Mesenchymal stem cell (in vitro differentiated cells and primary cell): ENCODE measurements around the gene PALLD.

ENCODE experiments used
- DNase-seq: peaks from one replicate; pipeline ENCODE4 v3.0.0-alpha.2; 2013
- H2AFZ ChIP-seq: one replicate; pipeline ENCODE4 v1.6.1; 2013; ENCODE audit warnings: low read depth, mild to moderate bottlenecking, control low read depth, inconsistent platforms, low read length, moderate library complexity
- H2AK5ac ChIP-seq: 2 replicates; pipeline ENCODE4 v1.6.1; 2013; ENCODE audit warnings: low read length, moderate library complexity, mild to moderate bottlenecking, inconsistent platforms; ENCODE audit not compliant: severe bottlenecking
- H2BK120ac ChIP-seq: one replicate; pipeline ENCODE4 v1.6.1; 2013; ENCODE audit warnings: low read depth, mild to moderate bottlenecking, inconsistent platforms, low read length, moderate library complexity
- H2BK12ac ChIP-seq, 2 experiments: one replicate each; pipeline ENCODE4 v1.6.1; 2013; ENCODE audit warnings: inconsistent platforms in 2 of 2, low read length in 2 of 2, mild to moderate bottlenecking in 2 of 2, moderate library complexity in 2 of 2, control low read depth in 1 of 2
- H2BK15ac ChIP-seq: one replicate; pipeline ENCODE4 v1.6.1; 2013; ENCODE audit warnings: mild to moderate bottlenecking, low read depth, inconsistent platforms; ENCODE audit not compliant: poor library complexity, severe bottlenecking
- H2BK5ac ChIP-seq: 2 replicates; pipeline ENCODE4 v1.6.1; 2013; ENCODE audit warnings: low read depth, mild to moderate bottlenecking, low read length, control low read depth, inconsistent platforms; ENCODE audit not compliant: poor library complexity, severe bottlenecking
- H3K14ac ChIP-seq, 2 experiments: one replicate each; pipeline ENCODE4 v1.6.1; 2013; ENCODE audit warnings: inconsistent platforms in 2 of 2, low read length in 2 of 2, control low read depth in 1 of 2, mild to moderate bottlenecking in 1 of 2, moderate library complexity in 1 of 2
- H3K18ac ChIP-seq, 2 experiments: one replicate each; pipeline ENCODE4 v1.6.1; 2013; ENCODE audit warnings: inconsistent platforms in 2 of 2, low read length in 2 of 2, control low read depth in 1 of 2, low read depth in 1 of 2, mild to moderate bottlenecking in 1 of 2
- H3K23ac ChIP-seq, 2 experiments: one replicate each; pipeline ENCODE4 v1.6.1; 2013; ENCODE audit warnings: inconsistent platforms in 2 of 2, low read length in 2 of 2, mild to moderate bottlenecking in 2 of 2, moderate library complexity in 2 of 2, control low read depth in 1 of 2
- H3K27ac ChIP-seq: 2 replicates; pipeline ENCODE4 v1.5.1; 2013; ENCODE audit warnings: mild to moderate bottlenecking, moderate library complexity, low read length, control low read depth, inconsistent platforms; ENCODE audit not compliant: poor library complexity, severe bottlenecking
- H3K27me3 ChIP-seq, 2 experiments: 2 replicates each; pipeline versions ENCODE4 v1.6.1 to v1.7.0; 2013; ENCODE audit warnings: low read length in 2 of 2, mild to moderate bottlenecking in 2 of 2, moderate library complexity in 2 of 2, control low read depth in 1 of 2, inconsistent platforms in 1 of 2; ENCODE audit not compliant: control insufficient read depth in 1 of 2, insufficient read depth in 1 of 2
- H3K36me3 ChIP-seq, 2 experiments: 2 replicates each; pipeline versions ENCODE4 v1.6.1 to v1.7.0; 2013; ENCODE audit warnings: low read length in 2 of 2, control low read depth in 1 of 2, inconsistent platforms in 1 of 2, low read depth in 1 of 2, mild to moderate bottlenecking in 1 of 2; ENCODE audit not compliant: insufficient read depth in 2 of 2, control insufficient read depth in 1 of 2
- H3K4ac ChIP-seq, 2 experiments: one replicate each; pipeline ENCODE4 v1.6.1; 2013; ENCODE audit warnings: inconsistent platforms in 2 of 2, low read length in 2 of 2, mild to moderate bottlenecking in 2 of 2, moderate library complexity in 2 of 2, control low read depth in 1 of 2, low read depth in 1 of 2
- H3K4me1 ChIP-seq: 2 replicates; pipeline ENCODE4 v1.6.1; 2013; ENCODE audit warnings: low read depth, low read length, control low read depth; ENCODE audit not compliant: control insufficient read depth, insufficient read depth
- H3K4me2 ChIP-seq: 2 replicates; pipeline ENCODE4 v1.6.1; 2013; ENCODE audit warnings: low read length, mild to moderate bottlenecking, inconsistent platforms; ENCODE audit not compliant: poor library complexity, severe bottlenecking
- H3K4me3 ChIP-seq, 2 experiments: 2 replicates each; pipeline versions ENCODE4 v1.5.1 to v1.7.0; 2013; ENCODE audit warnings: low read length in 2 of 2, mild to moderate bottlenecking in 2 of 2, control low read depth in 1 of 2, low read depth in 1 of 2; ENCODE audit not compliant: insufficient read depth in 1 of 2
- H3K79me1 ChIP-seq: replicated peaks from 2 replicates; pipeline ENCODE4 v1.6.1; 2013; ENCODE audit warnings: mild to moderate bottlenecking, control low read depth, low read length, inconsistent platforms; ENCODE audit not compliant: poor library complexity, severe bottlenecking
- H3K9ac ChIP-seq: 2 replicates; pipeline ENCODE4 v1.7.0; 2013; ENCODE audit warnings: mild to moderate bottlenecking, low read length, moderate library complexity
- H3K9me3 ChIP-seq: 2 replicates; pipeline ENCODE4 v1.7.0; 2013; ENCODE audit warnings: mild to moderate bottlenecking, low read length; ENCODE audit not compliant: control insufficient read depth
- H4K8ac ChIP-seq: one replicate; pipeline ENCODE4 v1.6.1; 2013; ENCODE audit warnings: inconsistent platforms, mild to moderate bottlenecking, low read length, moderate library complexity
- H4K91ac ChIP-seq: one replicate; pipeline ENCODE4 v1.6.1; 2013; ENCODE audit warnings: mild to moderate bottlenecking, low read length, inconsistent platforms
- WGBS: methylation state at CpG from one replicate; pipeline ENCODE4 v1.1.7; 2013; ENCODE audit warnings: mixed read lengths; 5-methylcytosine and 5-hydroxymethylcytosine counted together

PALLD gene

GRCh38 chr4:168864821-168865541 lies 368.1 kb downstream of the PALLD start:
- Histone ChIP-seq H3K4ac (no peak overlapping the region), H3K4me3 (peak overlapping the region in 1 of 2 experiments; percentile 6), H2BK120ac (no peak overlapping the region), H3K9me3 (no peaks in the 10 kb centered on the region), H3K79me1 (peaks cover 26% of the 10 kb centered on the region), H3K23ac (no peak overlapping the region), H2BK12ac (no peak overlapping the region), H2BK15ac (no peak overlapping the region), H3K27ac (peak overlapping the region; percentile 44), H3K4me1 (peaks cover 12% of the 10 kb centered on the region), H3K27me3 (no peaks in the 10 kb centered on the region), H2AFZ (no peak overlapping the region), H3K36me3 (peaks cover 7% of the 10 kb centered on the region in 2 experiments), H3K9ac (peak overlapping the region; percentile 4), H2AK5ac (no peak overlapping the region), H3K4me2 (no peak overlapping the region), H2BK5ac (no peak overlapping the region), H3K14ac (no peak overlapping the region), H4K91ac (no peak overlapping the region), H3K18ac (peak overlapping the region in 1 of 2 experiments; percentile 81), H4K8ac (no peak overlapping the region)
- WGBS: 34% methylated on average over 4 of the region's 5 CpGs
- no peak for DNase-seq

GRCh38 chr4:168865854-168866253 lies 369.0 kb downstream of the PALLD start:
- peaks cover 27% of the 10 kb centered on the region for H3K79me1 ChIP-seq
- H2AFZ ChIP-seq: no peak overlapping the region
- H4K91ac ChIP-seq: no peak overlapping the region
- no peak overlapping the region for H2BK15ac ChIP-seq
- H3K36me3 ChIP-seq: peaks cover 7% of the 10 kb centered on the region in 2 experiments
- no peak overlapping the region for H2BK120ac ChIP-seq
- H2BK12ac ChIP-seq: peak overlapping the region in 1 of 2 experiments; percentile 21
- no peak overlapping the region for H3K9ac ChIP-seq
- H3K4me3 ChIP-seq: no peak overlapping the region
- peaks cover 9% of the 10 kb centered on the region for H3K4me1 ChIP-seq
- no peak overlapping the region for H2BK5ac ChIP-seq
- H4K8ac ChIP-seq: no peak overlapping the region
- H3K14ac ChIP-seq: no peak overlapping the region
- no peaks in the 10 kb centered on the region for H3K27me3 ChIP-seq
- H3K9me3 ChIP-seq: no peaks in the 10 kb centered on the region
- no peak overlapping the region for H3K23ac ChIP-seq
- H3K27ac ChIP-seq: no peak overlapping the region
- no peak for DNase-seq
- no peak overlapping the region for H3K4ac ChIP-seq
- H2AK5ac ChIP-seq: no peak overlapping the region
- no peak overlapping the region for H3K18ac ChIP-seq
- no peak overlapping the region for H3K4me2 ChIP-seq
- WGBS: 97% methylated on average over 3 of the region's 3 CpGs

- no peak overlapping the region for H3K14ac ChIP-seq
- peaks cover 30% of the 10 kb centered on the region for H3K79me1 ChIP-seq
- no peaks in the 10 kb centered on the region for H3K27me3 ChIP-seq
- H2BK15ac ChIP-seq: no peak overlapping the region
- no peak overlapping the region for H2AK5ac ChIP-seq
- peak overlapping the region; percentile 30 for H4K8ac ChIP-seq
- no peaks in the 10 kb centered on the region for H3K9me3 ChIP-seq
- H3K36me3 ChIP-seq: peaks cover 7 to 8% of the 10 kb centered on the region in 2 experiments
- peak overlapping the region in 1 of 2 experiments; percentile 39 for H3K4ac ChIP-seq
- H3K4me3 ChIP-seq: no peak overlapping the region
- peaks cover 9% of the 10 kb centered on the region for H3K4me1 ChIP-seq
- H2BK5ac ChIP-seq: no peak overlapping the region
- 100% methylated on average over 3 of the region's 4 CpGs for WGBS
- no peak for DNase-seq
- no peak overlapping the region for H2BK120ac ChIP-seq
- no peak overlapping the region for H2AFZ ChIP-seq
- H3K27ac ChIP-seq: no peak overlapping the region
- H3K4me2 ChIP-seq: no peak overlapping the region
- no peak overlapping the region for H3K9ac ChIP-seq
- H3K23ac ChIP-seq: no peak overlapping the region
- peak overlapping the region; percentile 46 for H4K91ac ChIP-seq
- H3K18ac ChIP-seq: peak overlapping the region; percentile 49 to 69
- peak overlapping the region in 1 of 2 experiments; percentile 60 for H2BK12ac ChIP-seq
These were observed 369.8 kb downstream of the PALLD start for GRCh38 chr4:168866635-168867034.

GRCh38 chr4:168867128-168867527 lies 370.3 kb downstream of the PALLD start:
- Histone ChIP-seq H3K36me3 (peaks cover 7 to 11% of the 10 kb centered on the region in 2 experiments), H3K23ac (no peak overlapping the region), H2BK5ac (no peak overlapping the region), H2BK120ac (no peak overlapping the region), H3K27me3 (no peaks in the 10 kb centered on the region), H3K9me3 (no peaks in the 10 kb centered on the region), H3K4ac (no peak overlapping the region), H3K27ac (no peak overlapping the region), H3K18ac (no peak overlapping the region), H2AK5ac (no peak overlapping the region), H2AFZ (no peak overlapping the region), H4K8ac (no peak overlapping the region), H3K79me1 (peaks cover 34% of the 10 kb centered on the region), H2BK15ac (no peak overlapping the region), H3K4me1 (peaks cover 7% of the 10 kb centered on the region), H3K4me3 (no peak overlapping the region), H3K9ac (no peak overlapping the region), H3K4me2 (no peak overlapping the region), H2BK12ac (no peak overlapping the region), H4K91ac (no peak overlapping the region), H3K14ac (no peak overlapping the region)
- 93% methylated on average over 2 of the region's 2 CpGs for WGBS
- DNase-seq: no peak
